HG02938 (cell line): ENCODE data around the gene SH3PXD2A.

Source experiments
- ATAC-seq: cut with Tn5 transposase; IDR thresholded peaks from one replicate; pipeline ENCODE4 v1.9.1; 2021; ENCODE audit warnings: mild to moderate bottlenecking, moderate library complexity; ENCODE audit not compliant: unreplicated experiment

SH3PXD2A gene

GRCh38 chr10:103855424-103855823 is at the start of gene SH3PXD2A:
TSS of gene SH3PXD2A (minus strand) at chr10:103855576. CDS start at chr10:103855266, 310 bp downstream.
- no peak for ATAC-seq

GRCh38 chr10:103901299-103901698 is 45.9 kb upstream of the SH3PXD2A start:
- no peak for ATAC-seq

- no peak for ATAC-seq
Observed at GRCh38 chr10:103899312-103899711, 43.9 kb upstream of the SH3PXD2A start.

GRCh38 chr10:103897241-103897774 is 41.9 kb upstream of the SH3PXD2A start:
- ATAC-seq = no peak

GRCh38 chr10:103896225-103896624 is 40.8 kb upstream of the SH3PXD2A start:
- no peak for ATAC-seq

GRCh38 chr10:103895411-103896186 is 40.2 kb upstream of the SH3PXD2A start:
- no peak for ATAC-seq

GRCh38 chr10:103894441-103894864 is 39.1 kb upstream of the SH3PXD2A start:
- no peak for ATAC-seq

- ATAC-seq = no peak
Observed at GRCh38 chr10:103893817-103894216, 38.4 kb upstream of the SH3PXD2A start.

GRCh38 chr10:103892181-103892580 is 36.8 kb upstream of the SH3PXD2A start:
- no peak for ATAC-seq

- no peak for ATAC-seq
Observed at GRCh38 chr10:103890688-103891087, 35.3 kb upstream of the SH3PXD2A start.

GRCh38 chr10:103890194-103890658 is 34.9 kb upstream of the SH3PXD2A start:
- no peak for ATAC-seq

- ATAC-seq = no peak
Observed at GRCh38 chr10:103889121-103889720, 33.8 kb upstream of the SH3PXD2A start.

- ATAC-seq = no peak
Observed at GRCh38 chr10:103888113-103888841, 32.9 kb upstream of the SH3PXD2A start.

GRCh38 chr10:103885617-103886016 is 30.2 kb upstream of the SH3PXD2A start:
- ATAC-seq = no peak

GRCh38 chr10:103884681-103885139 is 29.3 kb upstream of the SH3PXD2A start:
- ATAC-seq = no peak

GRCh38 chr10:103882285-103883007 is 27.1 kb upstream of the SH3PXD2A start:
- ATAC-seq = no peak

GRCh38 chr10:103881416-103882284 is 26.3 kb upstream of the SH3PXD2A start:
- no peak for ATAC-seq

GRCh38 chr10:103879831-103880230 is 24.5 kb upstream of the SH3PXD2A start:
- no peak for ATAC-seq

- no peak for ATAC-seq
Observed at GRCh38 chr10:103879409-103879808, 24.0 kb upstream of the SH3PXD2A start.

GRCh38 chr10:103877861-103878260 is 22.5 kb upstream of the SH3PXD2A start:
- no peak for ATAC-seq
